Endodermal cell (in vitro differentiated cells): Measurements from ENCODE around the gene AXIN1. TPM values are rescaled to one million over a fixed set of nuclear protein-coding genes. Genes with fewer than 3 reads are reported as not detected.

Experiments used
- DNase-seq: peaks from one replicate; pipeline ENCODE4 v3.0.0-alpha.2; 2017
- H3K27ac ChIP-seq: 2 replicates; pipeline ENCODE4 v1.5.1; 2013; ENCODE audit warnings: mild to moderate bottlenecking, low read depth, low read length, moderate library complexity
- H3K27me3 ChIP-seq: 2 replicates; pipeline ENCODE4 v1.6.1; 2013; ENCODE audit warnings: mild to moderate bottlenecking, low read length, moderate library complexity; ENCODE audit not compliant: insufficient read depth, control insufficient read depth, poor library complexity, severe bottlenecking
- H3K36me3 ChIP-seq: 2 replicates; pipeline ENCODE4 v1.7.0; 2013; ENCODE audit warnings: mild to moderate bottlenecking, low read length, moderate library complexity; ENCODE audit not compliant: control insufficient read depth, insufficient read depth
- H3K4me1 ChIP-seq: one replicate; pipeline ENCODE4 v1.7.0; 2013; ENCODE audit warnings: low read length; ENCODE audit not compliant: control insufficient read depth, insufficient read depth
- H3K4me3 ChIP-seq: 2 replicates; pipeline ENCODE4 v1.5.1; 2013; ENCODE audit warnings: mild to moderate bottlenecking, low read length, moderate library complexity
- H3K9ac ChIP-seq: 2 replicates; pipeline ENCODE4 v1.6.1; 2013; ENCODE audit warnings: mild to moderate bottlenecking, low read length, moderate library complexity; ENCODE audit not compliant: poor library complexity, severe bottlenecking; ENCODE audit errors: extremely low read depth
- H3K9me3 ChIP-seq: 2 replicates; pipeline ENCODE4 v1.6.1; 2013; ENCODE audit warnings: mild to moderate bottlenecking, low read length, moderate library complexity; ENCODE audit not compliant: control insufficient read depth
- H3K27ac Mint-ChIP-seq: 2 replicates; pipeline ENCODE4 v1.8.0; 2020; ENCODE audit warnings: mixed read lengths
- H3K27me3 Mint-ChIP-seq: 2 replicates; pipeline ENCODE4 v1.8.0; 2021; ENCODE audit warnings: mild to moderate bottlenecking, mixed read lengths; ENCODE audit not compliant: insufficient read depth
- H3K36me3 Mint-ChIP-seq: 2 replicates; pipeline ENCODE4 v1.8.0; 2020; ENCODE audit warnings: low read depth, mixed read lengths
- H3K4me1 Mint-ChIP-seq: 2 replicates; pipeline ENCODE4 v1.8.0; 2020; ENCODE audit warnings: mixed read lengths
- H3K4me3 Mint-ChIP-seq: 2 replicates; pipeline ENCODE4 v1.8.0; 2020; ENCODE audit warnings: mild to moderate bottlenecking, moderate library complexity, mixed read lengths
- H3K9me3 Mint-ChIP-seq: 2 replicates; pipeline ENCODE4 v1.8.0; 2020; ENCODE audit warnings: mild to moderate bottlenecking, mixed read lengths
- WGBS, 2 experiments: methylation state at CpG; one replicate each; pipeline versions ENCODE4 v1.1.5 to v1.1.7; 2013; ENCODE audit warnings: missing lambda C conversion rate in 2 of 2, mixed read lengths in 1 of 2; ENCODE audit not compliant: insufficient coverage in 1 of 2, insufficient read length in 1 of 2; 5-methylcytosine and 5-hydroxymethylcytosine counted together
- total RNA-seq, 2 donors: library from RNA; stranded (reverse); fragmentation: NEBNext Ultra II Directional in 1 of 2; extraction: Animal tissue kit (Norgen Biotek cat#: 25700) in 1 of 2; gene quantifications; 2 replicates in 1 of 2; 3 replicates in 1 of 2; pipeline ENCODE4 v1.2.1, GENCODE V29; 2021
- TF ChIP-seq, protein P1 (sequence below): fragments of 200-600 bp; sonication (generic); conservative IDR thresholded peaks from 2 replicates; pipeline ENCODE4 v1.5.0; 2021; ENCODE audit warnings: antibody characterized with exemption, mild to moderate bottlenecking

Gene AXIN1
- total RNA-seq, 2 donors from 2014 or later = 36.5 to 37.3 TPM

DNA sequence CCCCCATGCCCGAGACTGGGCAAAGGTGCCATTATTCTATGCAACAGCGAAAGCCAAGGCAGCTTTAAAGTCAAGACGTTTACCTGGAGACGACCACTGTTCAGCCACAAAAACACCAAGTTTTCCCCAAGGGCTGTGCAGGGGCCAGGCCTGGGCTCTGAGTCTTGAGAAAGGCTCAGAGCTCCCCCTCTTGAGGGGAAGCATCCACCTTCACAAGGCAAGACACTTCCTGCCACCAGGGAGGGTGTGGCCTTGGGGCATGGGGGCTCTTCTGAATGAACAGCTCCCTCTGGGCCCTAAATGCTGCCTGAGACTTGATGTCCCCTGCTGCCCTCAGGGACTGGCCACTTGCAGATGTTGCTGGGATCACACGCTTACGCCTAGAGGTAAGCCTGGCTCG is 43.0 kb downstream of the AXIN1 start:
- peak overlapping the region; percentile 30 for H3K27ac Mint-ChIP-seq
- Histone ChIP-seq H3K27ac (no peak overlapping the region), H3K4me1 (no peaks in the 10 kb centered on the region), H3K4me3 (no peak overlapping the region), H3K36me3 (peaks cover 43% of the 10 kb centered on the region), H3K27me3 (no peaks in the 10 kb centered on the region), H3K9ac (no peak overlapping the region), H3K9me3 (no peaks in the 10 kb centered on the region)
- TF ChIP-seq, protein P1, sequence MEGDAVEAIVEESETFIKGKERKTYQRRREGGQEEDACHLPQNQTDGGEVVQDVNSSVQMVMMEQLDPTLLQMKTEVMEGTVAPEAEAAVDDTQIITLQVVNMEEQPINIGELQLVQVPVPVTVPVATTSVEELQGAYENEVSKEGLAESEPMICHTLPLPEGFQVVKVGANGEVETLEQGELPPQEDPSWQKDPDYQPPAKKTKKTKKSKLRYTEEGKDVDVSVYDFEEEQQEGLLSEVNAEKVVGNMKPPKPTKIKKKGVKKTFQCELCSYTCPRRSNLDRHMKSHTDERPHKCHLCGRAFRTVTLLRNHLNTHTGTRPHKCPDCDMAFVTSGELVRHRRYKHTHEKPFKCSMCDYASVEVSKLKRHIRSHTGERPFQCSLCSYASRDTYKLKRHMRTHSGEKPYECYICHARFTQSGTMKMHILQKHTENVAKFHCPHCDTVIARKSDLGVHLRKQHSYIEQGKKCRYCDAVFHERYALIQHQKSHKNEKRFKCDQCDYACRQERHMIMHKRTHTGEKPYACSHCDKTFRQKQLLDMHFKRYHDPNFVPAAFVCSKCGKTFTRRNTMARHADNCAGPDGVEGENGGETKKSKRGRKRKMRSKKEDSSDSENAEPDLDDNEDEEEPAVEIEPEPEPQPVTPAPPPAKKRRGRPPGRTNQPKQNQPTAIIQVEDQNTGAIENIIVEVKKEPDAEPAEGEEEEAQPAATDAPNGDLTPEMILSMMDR = no peak
- H3K27me3 Mint-ChIP-seq = no peaks in the 10 kb centered on the region
- no peaks in the 10 kb centered on the region for H3K9me3 Mint-ChIP-seq
- 84 to 91% methylated on average over 7 of the region's 7 CpGs for WGBS, 2 experiments
- no peak for DNase-seq
- H3K4me3 Mint-ChIP-seq = no peak overlapping the region
- no peaks in the 10 kb centered on the region for H3K4me1 Mint-ChIP-seq
- H3K36me3 Mint-ChIP-seq = peaks cover 44% of the 10 kb centered on the region

DNA sequence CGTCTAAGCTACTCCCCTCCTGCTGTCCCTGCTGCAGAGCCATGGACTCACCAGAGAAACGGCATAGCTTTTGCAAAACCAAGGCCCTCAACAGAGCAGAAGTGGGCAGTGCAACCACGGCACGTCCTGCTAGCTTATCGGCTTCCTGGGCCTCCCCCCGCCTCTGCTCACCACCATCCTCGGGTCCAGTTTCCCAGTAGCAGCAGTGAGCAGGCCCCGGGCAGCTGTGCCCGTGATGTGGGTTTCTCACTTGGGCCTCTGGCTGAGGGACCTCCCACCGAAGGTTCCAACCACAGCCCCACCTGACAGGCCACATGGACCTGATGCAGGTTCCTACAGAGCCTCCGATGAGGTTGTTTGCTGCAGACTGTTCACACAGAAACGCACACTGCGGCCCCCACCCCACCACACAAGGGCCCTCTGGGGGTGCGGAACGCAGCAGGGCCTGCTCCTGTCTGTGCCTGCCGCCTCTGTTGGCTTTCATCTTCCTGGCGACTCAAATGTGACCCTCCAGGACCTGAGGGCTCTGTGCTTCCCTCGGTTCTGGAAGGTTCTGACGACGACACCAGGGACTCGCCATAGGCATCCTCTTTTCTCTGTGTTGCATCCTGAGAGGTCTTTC is 44.7 kb downstream of the AXIN1 start:
- H3K36me3 Mint-ChIP-seq = peaks cover 51% of the 10 kb centered on the region
- no peaks in the 10 kb centered on the region for H3K9me3 ChIP-seq
- H3K27ac ChIP-seq = no peak overlapping the region
- TF ChIP-seq, protein P1 = no peak
- H3K27me3 Mint-ChIP-seq = no peaks in the 10 kb centered on the region
- no peak overlapping the region for H3K4me3 Mint-ChIP-seq
- H3K36me3 ChIP-seq = peaks cover 40% of the 10 kb centered on the region
- WGBS, 2 experiments = 93 to 97% methylated on average over 21 of the region's 21 CpGs
- H3K27me3 ChIP-seq = no peaks in the 10 kb centered on the region
- DNase-seq = no peak
- no peak overlapping the region for H3K4me3 ChIP-seq
- H3K9ac ChIP-seq = no peak overlapping the region
- H3K4me1 Mint-ChIP-seq = no peaks in the 10 kb centered on the region
- H3K27ac Mint-ChIP-seq = no peak overlapping the region
- H3K9me3 Mint-ChIP-seq = no peaks in the 10 kb centered on the region
- H3K4me1 ChIP-seq = no peaks in the 10 kb centered on the region

DNA sequence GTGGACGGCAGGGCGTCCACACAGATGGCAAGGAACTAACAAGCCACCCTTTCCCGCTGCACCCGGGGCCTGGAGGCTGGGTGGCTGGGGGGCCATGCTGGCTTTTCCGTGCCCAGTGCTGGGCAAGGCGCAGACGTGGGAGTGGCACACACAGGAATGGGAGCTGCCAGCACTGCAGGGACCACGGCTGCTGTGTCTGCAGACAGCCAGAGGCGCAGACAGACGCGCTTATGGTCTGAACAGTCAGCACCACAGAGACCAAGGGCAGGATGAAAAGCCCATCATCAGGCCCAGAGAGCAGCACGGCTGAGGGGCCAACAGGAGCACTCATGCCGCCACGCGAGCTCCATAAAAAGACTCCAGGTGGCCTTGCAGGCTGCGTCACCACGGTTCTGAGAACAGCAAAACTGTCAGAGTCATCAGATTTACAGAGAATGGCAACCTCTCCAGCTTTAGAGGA is 45.6 kb downstream of the AXIN1 start:
- Mint-ChIP-seq H3K9me3 (no peaks in the 10 kb centered on the region), H3K27me3 (no peaks in the 10 kb centered on the region), H3K4me3 (no peak overlapping the region), H3K36me3 (peaks cover 47% of the 10 kb centered on the region), H3K4me1 (no peaks in the 10 kb centered on the region), H3K27ac (no peak overlapping the region)
- no peaks in the 10 kb centered on the region for H3K9me3 ChIP-seq
- H3K36me3 ChIP-seq = peaks cover 39% of the 10 kb centered on the region
- H3K27me3 ChIP-seq = no peaks in the 10 kb centered on the region
- no peak for DNase-seq
- 93 to 96% methylated on average over 16 to 17 of the region's 17 CpGs for WGBS, 2 experiments
- no peak overlapping the region for H3K4me3 ChIP-seq
- H3K4me1 ChIP-seq = no peaks in the 10 kb centered on the region
- H3K27ac ChIP-seq = peak overlapping the region; percentile 29
- TF ChIP-seq, protein P1 = no peak
- no peak overlapping the region for H3K9ac ChIP-seq
